GM21825 (cell line): ENCODE measurements around the gene LRMDA.
"Not testable (repeated sequence)": the region's sequence is repeated elsewhere in the genome, so short reads cannot be mapped to it uniquely, and the experiment has no call there.

Experiments used
- ATAC-seq: cut with Tn5 transposase; IDR thresholded peaks from one replicate; pipeline ENCODE4 v1.9.1; 2021; ENCODE audit warnings: mild to moderate bottlenecking, moderate library complexity; ENCODE audit not compliant: unreplicated experiment

LRMDA gene

GRCh38 chr10:76051007-76051936 lies 619.8 kb downstream of the LRMDA start:
- ATAC-seq, result no peak

GRCh38 chr10:76052682-76053503 lies 621.5 kb downstream of the LRMDA start:
- ATAC-seq, result no peak

GRCh38 chr10:76055466-76055865 lies 624.0 kb downstream of the LRMDA start:
- no peak for ATAC-seq

- no peak for ATAC-seq
These were observed 624.5 kb downstream of the LRMDA start for GRCh38 chr10:76055963-76056362.

GRCh38 chr10:76060993-76061392 lies 629.6 kb downstream of the LRMDA start:
- ATAC-seq, result not testable (repeated sequence)

GRCh38 chr10:76066457-76066856 lies 635.0 kb downstream of the LRMDA start:
- no peak for ATAC-seq

GRCh38 chr10:76067447-76067846 lies 636.0 kb downstream of the LRMDA start:
- no peak for ATAC-seq

- no peak for ATAC-seq
These were observed 637.4 kb downstream of the LRMDA start for GRCh38 chr10:76068856-76069255.

GRCh38 chr10:76070916-76071315 lies 639.5 kb downstream of the LRMDA start:
- no peak for ATAC-seq

GRCh38 chr10:76071653-76072365 lies 640.4 kb downstream of the LRMDA start:
- no peak for ATAC-seq

- ATAC-seq, result no peak
These were observed 641.0 kb downstream of the LRMDA start for GRCh38 chr10:76072384-76072783.

- no peak for ATAC-seq
These were observed 642.1 kb downstream of the LRMDA start for GRCh38 chr10:76073524-76073923.

GRCh38 chr10:76074659-76075058 lies 643.2 kb downstream of the LRMDA start:
- ATAC-seq, result no peak

GRCh38 chr10:76080451-76080850 lies 649.0 kb downstream of the LRMDA start:
- ATAC-seq, result no peak

GRCh38 chr10:76080991-76081390 lies 649.6 kb downstream of the LRMDA start:
- no peak for ATAC-seq

GRCh38 chr10:76082232-76082631 lies 650.8 kb downstream of the LRMDA start:
- no peak for ATAC-seq

- no peak for ATAC-seq
These were observed 651.5 kb downstream of the LRMDA start for GRCh38 chr10:76082956-76083355.

GRCh38 chr10:76085002-76085816 lies 653.8 kb downstream of the LRMDA start:
- no peak for ATAC-seq

- ATAC-seq, result no peak
These were observed 654.4 kb downstream of the LRMDA start for GRCh38 chr10:76085817-76086167.

- ATAC-seq, result no peak
These were observed 654.8 kb downstream of the LRMDA start for GRCh38 chr10:76086170-76086760.
